ENCODE results near the gene TULP1.

Gene TULP1

DNA sequence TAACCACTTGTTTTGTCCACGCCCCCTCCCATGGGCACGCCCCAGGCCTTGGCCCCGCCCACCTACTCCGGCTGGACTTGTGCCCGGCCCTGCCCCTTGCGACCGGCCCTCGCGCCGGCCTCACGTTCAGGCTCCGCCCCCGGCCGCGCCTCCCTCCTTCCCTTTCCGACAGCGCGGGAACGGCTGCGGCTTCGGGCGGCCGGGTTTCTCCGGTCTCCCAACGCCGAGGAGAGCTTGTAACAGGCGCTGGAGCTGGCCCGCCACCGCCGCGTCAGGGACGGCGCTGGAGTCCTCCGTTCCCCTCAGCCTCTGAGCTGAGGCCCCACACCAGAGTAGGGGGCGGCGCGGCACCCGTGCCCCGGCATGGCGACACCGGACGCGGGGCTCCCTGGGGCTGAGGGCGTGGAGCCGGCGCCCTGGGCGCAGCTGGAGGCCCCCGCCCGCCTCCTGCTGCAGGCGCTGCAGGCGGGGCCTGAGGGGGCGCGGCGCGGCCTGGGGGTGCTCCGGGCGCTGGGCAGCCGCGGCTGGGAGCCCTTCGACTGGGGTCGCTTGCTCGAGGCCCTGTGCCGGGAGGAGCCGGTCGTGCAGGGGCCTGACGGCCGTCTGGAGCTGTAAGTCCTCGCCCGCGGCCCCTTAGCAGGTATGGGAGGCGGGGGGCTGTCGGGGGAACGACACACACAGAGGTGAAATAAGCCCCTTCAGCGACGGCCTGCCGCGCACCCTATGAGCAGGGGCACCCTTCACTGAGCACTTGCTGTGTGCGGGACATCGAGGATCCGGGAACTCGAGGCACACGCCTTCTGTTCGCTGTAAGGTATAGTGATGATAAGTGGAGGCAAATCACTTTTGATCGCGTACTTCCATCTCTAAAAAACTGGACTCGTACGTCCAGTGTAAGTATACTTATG is 60.3 kb downstream of the TULP1 start, which contains the start of gene FANCE:
Gene FANCE (plus strand): TSS at position 156 of the 908 bp plus-strand sequence. CDS start 208 bp downstream, at position 364.
- Histone ChIP-seq H3K79me1 (ENCODE audit: low read length) (peaks cover 5% of the 10 kb centered on the region), H3K27me3 (ENCODE audit: insufficient read depth, low read length) (no peaks in the 10 kb centered on the region), H3K14ac (ENCODE audit: low read length) (peak within 1 kb of the TSS; percentile 98), H2BK12ac (ENCODE audit: low read length) (peak within 1 kb of the TSS; percentile 89), H3K4me1 (ENCODE audit: control insufficient read depth in 1 of 2, insufficient read depth in 2 of 2, low read length in 2 of 2) (peaks cover 6 to 13% of the 10 kb centered on the region in 2 experiments), H3K79me2 (ENCODE audit: control insufficient read depth, insufficient read depth, low read length, poor library complexity) (peaks cover 5% of the 10 kb centered on the region), H4K8ac (ENCODE audit: low read depth, low read length) (peak within 1 kb of the TSS; percentile 90), H2BK120ac (ENCODE audit: insufficient read depth, low read length, poor library complexity) (peak within 1 kb of the TSS; percentile 93), H3K9ac (ENCODE audit: low read length) (peak within 1 kb of the TSS; percentile 80), H3K18ac (ENCODE audit: low read length) (peak within 1 kb of the TSS; percentile 98), H3K27ac (ENCODE audit: low read depth, low read length) (peak within 1 kb of the TSS; percentile 68), H3K4ac (ENCODE audit: low read depth, low read length) (peak within 1 kb of the TSS; percentile 74), H2BK5ac (ENCODE audit: low read depth, low read length, poor library complexity) (peak within 1 kb of the TSS; percentile 85), H4K12ac (ENCODE audit: low read depth, low read length) (peak within 1 kb of the TSS; percentile 97), H3K4me3 (ENCODE audit: low read depth, low read length) (peak within 1 kb of the TSS; percentile 91), H3K36me3 (ENCODE audit: control insufficient read depth in 1 of 2, insufficient read depth in 2 of 2, low read length in 2 of 2) (peaks cover 9 to 13% of the 10 kb centered on the region in 2 experiments), H3K9me3 (ENCODE audit: insufficient read depth, low read depth, low read length) (no peaks in the 10 kb centered on the region), H2AK5ac (ENCODE audit: low read length) (peak within 1 kb of the TSS; percentile 72), H2AFZ (ENCODE audit: insufficient read depth, low read length, poor library complexity) (peak within 1 kb of the TSS; percentile 92), H4K91ac (ENCODE audit: low read depth, low read length) (peak within 1 kb of the TSS; percentile 84), H3K4me2 (ENCODE audit: low read length) (peak within 1 kb of the TSS; percentile 91), H3K23ac (ENCODE audit: low read length) (no peak within 1 kb of the TSS)
- DNase-seq, result peak; percentile 96 to 99
- no CpG with 5 or more reads among the region's 87 CpGs for WGBS (ENCODE audit: extremely low coverage, insufficient coverage, insufficient read length)

DNA sequence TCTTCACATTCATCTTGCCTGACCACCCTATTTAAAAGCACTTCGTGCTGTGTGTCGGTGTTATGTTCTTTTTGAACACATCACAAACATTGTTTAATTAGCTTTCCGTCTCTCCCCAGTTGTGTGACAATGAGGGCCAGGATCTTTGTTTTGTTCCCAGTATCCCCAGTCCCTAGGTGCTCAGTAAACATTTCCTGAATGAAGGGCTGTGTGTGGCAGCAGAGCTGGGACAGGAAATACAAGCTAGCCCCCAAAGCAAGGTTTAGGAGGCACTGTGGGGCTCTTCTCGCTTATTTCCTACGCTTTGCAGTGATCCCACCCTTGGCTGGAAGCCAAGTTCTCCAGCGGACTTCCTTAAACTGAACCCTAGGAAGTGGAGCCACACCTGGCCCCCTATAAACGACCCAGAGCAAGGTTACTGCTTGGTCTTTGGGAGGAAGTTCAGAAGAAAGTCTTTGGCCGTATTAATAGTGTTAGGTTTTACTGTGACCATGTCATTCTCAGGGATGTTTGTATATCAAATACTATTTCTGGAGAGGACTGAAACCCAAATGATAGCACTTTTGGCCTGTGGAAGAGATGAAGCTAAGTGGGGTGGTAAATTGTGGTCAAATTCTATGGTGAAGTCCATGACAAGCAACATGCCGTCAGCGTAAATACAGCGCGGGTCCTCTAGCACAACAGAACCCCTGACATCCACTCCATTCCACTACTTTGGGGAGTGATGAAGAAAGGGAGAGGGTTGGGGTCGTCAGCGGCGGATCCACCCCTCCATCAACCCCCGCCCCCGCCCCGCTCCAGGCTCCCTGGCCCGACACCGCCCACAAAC is 61.1 kb downstream of the TULP1 start:
- Histone ChIP-seq H2AFZ (ENCODE audit: insufficient read depth, low read length, poor library complexity) (peak overlapping the region; percentile 30), H3K18ac (ENCODE audit: low read length) (no peak overlapping the region), H2BK5ac (ENCODE audit: low read depth, low read length, poor library complexity) (no peak overlapping the region), H3K4me1 (ENCODE audit: control insufficient read depth in 1 of 2, insufficient read depth in 2 of 2, low read length in 2 of 2) (peaks cover 3 to 10% of the 10 kb centered on the region in 2 experiments), H3K14ac (ENCODE audit: low read length) (no peak overlapping the region), H2BK120ac (ENCODE audit: insufficient read depth, low read length, poor library complexity) (no peak overlapping the region), H4K12ac (ENCODE audit: low read depth, low read length) (no peak overlapping the region), H2AK5ac (ENCODE audit: low read length) (no peak overlapping the region), H3K79me2 (ENCODE audit: control insufficient read depth, insufficient read depth, low read length, poor library complexity) (peaks cover 5% of the 10 kb centered on the region), H3K36me3 (ENCODE audit: control insufficient read depth in 1 of 2, insufficient read depth in 2 of 2, low read length in 2 of 2) (peaks cover 6 to 8% of the 10 kb centered on the region in 2 experiments), H2BK12ac (ENCODE audit: low read length) (no peak overlapping the region), H3K4me2 (ENCODE audit: low read length) (peak overlapping the region; percentile 71), H3K23ac (ENCODE audit: low read length) (no peak overlapping the region), H3K79me1 (ENCODE audit: low read length) (peaks cover 5% of the 10 kb centered on the region), H4K8ac (ENCODE audit: low read depth, low read length) (no peak overlapping the region), H4K91ac (ENCODE audit: low read depth, low read length) (no peak overlapping the region), H3K9me3 (ENCODE audit: insufficient read depth, low read depth, low read length) (no peaks in the 10 kb centered on the region), H3K27ac (ENCODE audit: low read depth, low read length) (no peak overlapping the region), H3K4me3 (ENCODE audit: low read depth, low read length) (peak overlapping the region; percentile 41), H3K4ac (ENCODE audit: low read depth, low read length) (no peak overlapping the region), H3K27me3 (ENCODE audit: insufficient read depth, low read length) (no peaks in the 10 kb centered on the region), H3K9ac (ENCODE audit: low read length) (no peak overlapping the region)
- DNase-seq, result no peak
- no CpG with 5 or more reads among the region's 20 CpGs for WGBS (ENCODE audit: extremely low coverage, insufficient coverage, insufficient read length)

DNA sequence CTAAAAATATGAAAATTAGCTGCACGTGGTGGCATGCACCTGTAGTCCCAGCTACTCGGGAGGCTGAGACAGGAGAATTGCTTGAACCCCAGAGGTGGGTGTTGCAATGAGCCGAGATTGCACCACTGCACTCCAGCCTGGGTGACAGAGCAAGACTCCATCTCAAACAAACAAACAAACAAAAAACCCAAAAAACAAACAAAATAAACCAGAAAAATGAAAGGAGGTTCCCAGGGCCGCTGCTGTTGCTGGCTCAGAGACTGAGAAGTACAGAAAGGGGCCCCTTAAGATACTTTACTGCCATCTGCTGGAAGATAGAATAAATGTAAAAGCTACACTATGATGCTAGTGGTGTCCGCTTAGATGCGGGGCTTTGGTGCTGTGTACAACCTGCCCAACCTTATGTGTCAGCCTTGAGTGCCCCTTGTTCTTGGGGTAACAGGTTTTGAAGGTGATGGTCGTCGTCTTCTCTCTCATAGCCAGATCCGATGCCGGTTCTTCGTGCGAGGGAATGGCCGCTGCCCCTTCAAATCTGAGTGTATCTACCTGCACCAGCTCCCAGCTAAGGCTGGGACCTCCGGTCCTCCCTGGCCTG is 63.3 kb downstream of the TULP1 start:
- Histone ChIP-seq H3K27ac (ENCODE audit: low read depth, low read length) (no peak overlapping the region), H3K14ac (ENCODE audit: low read length) (no peak overlapping the region), H4K91ac (ENCODE audit: low read depth, low read length) (no peak overlapping the region), H2BK120ac (ENCODE audit: insufficient read depth, low read length, poor library complexity) (no peak overlapping the region), H3K18ac (ENCODE audit: low read length) (no peak overlapping the region), H2BK12ac (ENCODE audit: low read length) (no peak overlapping the region), H2AK5ac (ENCODE audit: low read length) (no peak overlapping the region), H2AFZ (ENCODE audit: insufficient read depth, low read length, poor library complexity) (no peak overlapping the region), H3K23ac (ENCODE audit: low read length) (no peak overlapping the region), H3K79me1 (ENCODE audit: low read length) (peaks cover 5% of the 10 kb centered on the region), H2BK5ac (ENCODE audit: low read depth, low read length, poor library complexity) (no peak overlapping the region), H3K4me1 (ENCODE audit: control insufficient read depth in 1 of 2, insufficient read depth in 2 of 2, low read length in 2 of 2) (peaks cover 2 to 5% of the 10 kb centered on the region in 2 experiments), H3K9ac (ENCODE audit: low read length) (no peak overlapping the region), H4K8ac (ENCODE audit: low read depth, low read length) (no peak overlapping the region), H3K4me2 (ENCODE audit: low read length) (no peak overlapping the region), H3K4me3 (ENCODE audit: low read depth, low read length) (no peak overlapping the region), H3K27me3 (ENCODE audit: insufficient read depth, low read length) (no peaks in the 10 kb centered on the region), H4K12ac (ENCODE audit: low read depth, low read length) (no peak overlapping the region), H3K9me3 (ENCODE audit: insufficient read depth, low read depth, low read length) (no peaks in the 10 kb centered on the region), H3K79me2 (ENCODE audit: control insufficient read depth, insufficient read depth, low read length, poor library complexity) (peaks cover 5% of the 10 kb centered on the region), H3K4ac (ENCODE audit: low read depth, low read length) (no peak overlapping the region), H3K36me3 (ENCODE audit: control insufficient read depth in 1 of 2, insufficient read depth in 2 of 2, low read length in 2 of 2) (no peaks in the 10 kb centered on the region)
- peak in 1 of 2 donors; percentile 93 for DNase-seq
- no CpG with 5 or more reads among the region's 14 CpGs for WGBS (ENCODE audit: extremely low coverage, insufficient coverage, insufficient read length)

DNA sequence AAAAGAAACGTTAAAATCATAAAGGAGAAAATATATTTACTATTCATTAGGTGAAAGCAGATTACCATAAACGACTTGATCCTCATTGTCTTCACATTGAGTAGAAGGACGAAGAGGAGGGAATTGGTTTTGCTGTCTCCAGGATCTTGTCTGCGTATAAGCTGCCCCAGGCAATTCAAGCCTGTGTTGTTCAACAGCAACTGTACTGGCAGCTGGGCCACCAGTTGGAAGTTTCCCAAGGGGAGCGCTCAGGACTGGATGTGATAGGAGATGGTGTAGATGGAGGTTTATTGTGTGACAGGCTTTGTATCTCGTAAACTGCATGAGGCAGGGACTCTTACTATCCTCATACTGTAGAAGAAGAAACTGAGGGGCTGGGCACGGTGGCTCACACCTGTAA is 64.5 kb downstream of the TULP1 start:
- no peaks in the 10 kb centered on the region for H3K9me3 ChIP-seq (ENCODE audit: insufficient read depth, low read depth, low read length)
- no peak overlapping the region for H4K91ac ChIP-seq (ENCODE audit: low read depth, low read length)
- no peak overlapping the region for H2AK5ac ChIP-seq (ENCODE audit: low read length)
- H3K27ac ChIP-seq (ENCODE audit: low read depth, low read length), result no peak overlapping the region
- H2BK12ac ChIP-seq (ENCODE audit: low read length), result no peak overlapping the region
- H3K4me1 ChIP-seq (ENCODE audit: control insufficient read depth in 1 of 2, insufficient read depth in 2 of 2, low read length in 2 of 2), result peaks cover 0 to 5% of the 10 kb centered on the region in 2 experiments
- no peaks in the 10 kb centered on the region for H3K27me3 ChIP-seq (ENCODE audit: insufficient read depth, low read length)
- H2AFZ ChIP-seq (ENCODE audit: insufficient read depth, low read length, poor library complexity), result no peak overlapping the region
- no peak overlapping the region for H4K8ac ChIP-seq (ENCODE audit: low read depth, low read length)
- no peak overlapping the region for H3K4me2 ChIP-seq (ENCODE audit: low read length)
- no peak for DNase-seq
- H4K12ac ChIP-seq (ENCODE audit: low read depth, low read length), result no peak overlapping the region
- H3K79me1 ChIP-seq (ENCODE audit: low read length), result peaks cover 5% of the 10 kb centered on the region
- no peaks in the 10 kb centered on the region for H3K36me3 ChIP-seq (ENCODE audit: control insufficient read depth in 1 of 2, insufficient read depth in 2 of 2, low read length in 2 of 2)
- no peak overlapping the region for H3K14ac ChIP-seq (ENCODE audit: low read length)
- H3K4ac ChIP-seq (ENCODE audit: low read depth, low read length), result no peak overlapping the region
- no peak overlapping the region for H2BK120ac ChIP-seq (ENCODE audit: insufficient read depth, low read length, poor library complexity)
- no peak overlapping the region for H3K9ac ChIP-seq (ENCODE audit: low read length)
- H3K79me2 ChIP-seq (ENCODE audit: control insufficient read depth, insufficient read depth, low read length, poor library complexity), result peaks cover 5% of the 10 kb centered on the region
- no peak overlapping the region for H3K4me3 ChIP-seq (ENCODE audit: low read depth, low read length)
- no peak overlapping the region for H2BK5ac ChIP-seq (ENCODE audit: low read depth, low read length, poor library complexity)
- no peak overlapping the region for H3K23ac ChIP-seq (ENCODE audit: low read length)
- WGBS (ENCODE audit: extremely low coverage, insufficient coverage, insufficient read length), result no CpG with 5 or more reads among the region's 7 CpGs
- H3K18ac ChIP-seq (ENCODE audit: low read length), result no peak overlapping the region
